Measurements from ENCODE around the gene CSGALNACT2.

DNA sequence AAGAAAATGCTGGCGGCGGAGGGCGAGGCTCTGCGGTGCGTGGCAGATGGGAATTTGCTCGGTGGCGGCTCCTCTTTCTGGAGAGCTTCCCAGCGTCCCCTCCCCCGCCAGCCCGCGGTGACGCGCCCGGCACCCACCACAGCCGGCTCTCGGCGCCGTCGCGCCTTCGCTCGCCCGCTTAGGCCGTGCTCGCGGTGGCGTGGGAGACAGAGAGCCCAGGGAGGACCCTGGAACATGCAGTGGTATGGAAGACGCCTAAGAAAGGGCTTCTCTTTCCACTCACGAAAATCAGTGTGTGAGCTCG is 576 bp upstream of the CSGALNACT2 start:
- TF ChIP-seq, protein P1, sequence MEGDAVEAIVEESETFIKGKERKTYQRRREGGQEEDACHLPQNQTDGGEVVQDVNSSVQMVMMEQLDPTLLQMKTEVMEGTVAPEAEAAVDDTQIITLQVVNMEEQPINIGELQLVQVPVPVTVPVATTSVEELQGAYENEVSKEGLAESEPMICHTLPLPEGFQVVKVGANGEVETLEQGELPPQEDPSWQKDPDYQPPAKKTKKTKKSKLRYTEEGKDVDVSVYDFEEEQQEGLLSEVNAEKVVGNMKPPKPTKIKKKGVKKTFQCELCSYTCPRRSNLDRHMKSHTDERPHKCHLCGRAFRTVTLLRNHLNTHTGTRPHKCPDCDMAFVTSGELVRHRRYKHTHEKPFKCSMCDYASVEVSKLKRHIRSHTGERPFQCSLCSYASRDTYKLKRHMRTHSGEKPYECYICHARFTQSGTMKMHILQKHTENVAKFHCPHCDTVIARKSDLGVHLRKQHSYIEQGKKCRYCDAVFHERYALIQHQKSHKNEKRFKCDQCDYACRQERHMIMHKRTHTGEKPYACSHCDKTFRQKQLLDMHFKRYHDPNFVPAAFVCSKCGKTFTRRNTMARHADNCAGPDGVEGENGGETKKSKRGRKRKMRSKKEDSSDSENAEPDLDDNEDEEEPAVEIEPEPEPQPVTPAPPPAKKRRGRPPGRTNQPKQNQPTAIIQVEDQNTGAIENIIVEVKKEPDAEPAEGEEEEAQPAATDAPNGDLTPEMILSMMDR (IDR thresholded peaks at IDR 0.05), result no peak
- no peak for TF ChIP-seq EP300 (IDR thresholded peaks at IDR 0.05)
